B cell (primary cell): ENCODE results near the gene MIOX. TPM values are rescaled to one million over a fixed set of nuclear protein-coding genes. Genes with fewer than 3 reads are reported as not detected.
A peak's percentile ranks its signal among the peaks of the same experiment; 100 is the strongest.

ENCODE experiments used
- ATAC-seq: fragments of 200-7000 bp; cut with Tn5 transposase; one replicate; pipeline ENCODE4 v1.10.0; 2021; ENCODE audit warnings: low read depth, mild to moderate bottlenecking, moderate number of reproducible peaks, moderate library complexity
- CTCF ChIA-PET: fragments of 350-600 bp; sonication (Branson Sonifier 250); formaldehyde crosslinking; loops from one replicate; lab custom pipeline; 2021; ENCODE audit warnings: antibody characterized with exemption, inconsistent platforms; lab: Charles Lee
- POLR2A ChIA-PET: fragments of 350-600 bp; sonication (Branson Sonifier 250); formaldehyde crosslinking; loops from one replicate; lab custom pipeline; 2021; ENCODE audit warnings: antibody characterized with exemption; lab: Charles Lee
- DNase-seq: peaks from one replicate; pipeline ENCODE4 v3.0.0; 2013
- H2AFZ ChIP-seq: 2 replicates; pipeline ENCODE4 v1.6.1; 2012; ENCODE audit warnings: mild to moderate bottlenecking, low read depth, low read length; ENCODE audit not compliant: insufficient read depth, poor library complexity, severe bottlenecking
- H3K27ac ChIP-seq, 2 donors: 1 replicate in 1 of 2; 2 replicates in 1 of 2; pipeline ENCODE4 v1.5.1; 2012 to 2013; ENCODE audit warnings: low read length in 2 of 2, mild to moderate bottlenecking in 2 of 2, moderate library complexity in 1 of 2
- H3K27me3 ChIP-seq, 4 experiments: fragments of 200-600 bp in 1 of 4; sonication (generic) in 1 of 4; replicated peaks in 1 of 4; 1 replicate in 2 of 4; 2 replicates in 2 of 4; pipeline versions ENCODE4 v1.6.1 to v1.7.0; 2013 to 2016; ENCODE audit warnings: low read length in 3 of 4, mild to moderate bottlenecking in 2 of 4, mixed read lengths in 1 of 4, moderate library complexity in 1 of 4; ENCODE audit not compliant: insufficient read depth in 4 of 4, control insufficient read depth in 3 of 4; ENCODE audit errors: control extremely low read depth in 1 of 4
- H3K36me3 ChIP-seq, 2 experiments: replicated peaks in 1 of 2; 1 replicate in 1 of 2; 2 replicates in 1 of 2; pipeline versions ENCODE4 v1.6.1 to v1.7.1; 2013; ENCODE audit warnings: low read length in 1 of 2; ENCODE audit not compliant: insufficient read depth in 2 of 2, control insufficient read depth in 1 of 2; ENCODE audit errors: control extremely low read depth in 1 of 2, extremely low read depth in 1 of 2
- H3K4me1 ChIP-seq, 2 donors: fragments of 200-600 bp in 1 of 2; sonication (generic) in 1 of 2; 1 replicate in 1 of 2; 2 replicates in 1 of 2; pipeline versions ENCODE4 v1.5.1 to v1.6.1; 2013 to 2017; ENCODE audit warnings: low read length in 2 of 2; ENCODE audit not compliant: control insufficient read depth in 2 of 2, insufficient read depth in 2 of 2
- H3K4me2 ChIP-seq: replicated peaks from 2 replicates; pipeline ENCODE3; 2012; ENCODE audit warnings: mild to moderate bottlenecking, low read depth, low read length; ENCODE audit not compliant: poor library complexity, severe bottlenecking
- H3K4me3 ChIP-seq, 5 experiments: fragments of 200-600 bp in 1 of 5; sonication (generic) in 1 of 5; 1 replicate in 3 of 5; 2 replicates in 2 of 5; pipeline versions ENCODE4 v1.5.1 to v1.7.0; 2011 to 2016; ENCODE audit warnings: low read length in 4 of 5, mild to moderate bottlenecking in 4 of 5, low read depth in 2 of 5, control low read depth in 1 of 5, moderate library complexity in 1 of 5; ENCODE audit not compliant: insufficient read depth in 1 of 5; ENCODE audit errors: control extremely low read depth in 1 of 5, extremely low read depth in 1 of 5
- H3K79me2 ChIP-seq: fragments of 200-600 bp; sonication (generic); one replicate; pipeline ENCODE4 v1.6.0; 2016; ENCODE audit warnings: low read length; ENCODE audit not compliant: control insufficient read depth, insufficient read depth
- H3K9ac ChIP-seq: fragments of 200-600 bp; sonication (generic); 2 replicates; pipeline ENCODE4 v1.6.1; 2017; ENCODE audit warnings: mild to moderate bottlenecking, low read length, moderate library complexity
- H3K9me3 ChIP-seq, 3 donors: one replicate each; pipeline versions ENCODE4 v1.6.1 to v1.7.1; 2013; ENCODE audit warnings: low read length in 2 of 3; ENCODE audit not compliant: control insufficient read depth in 2 of 3, insufficient read depth in 1 of 3; ENCODE audit errors: control extremely low read depth in 1 of 3
- H4K20me1 ChIP-seq: 2 replicates; pipeline ENCODE4 v1.6.0; 2012; ENCODE audit warnings: mild to moderate bottlenecking, low read length; ENCODE audit not compliant: insufficient read depth, control insufficient read depth, poor library complexity, severe bottlenecking
- H3K27ac Mint-ChIP-seq: one replicate; pipeline ENCODE4 v1.8.0; 2021; ENCODE audit warnings: mixed read lengths
- H3K27me3 Mint-ChIP-seq: one replicate; pipeline ENCODE4 v1.8.0; 2021; ENCODE audit warnings: mixed read lengths
- H3K4me1 Mint-ChIP-seq: one replicate; pipeline ENCODE4 v1.8.0; 2021; ENCODE audit warnings: mixed read lengths
- H3K4me3 Mint-ChIP-seq: one replicate; pipeline ENCODE4 v1.8.0; 2021; ENCODE audit warnings: mixed read lengths
- H3K9me3 Mint-ChIP-seq: one replicate; pipeline ENCODE4 v1.8.0; 2022; ENCODE audit warnings: mixed read lengths; ENCODE audit not compliant: insufficient read depth
- EZH2 ChIP-seq: IDR thresholded peaks from 2 replicates; pipeline ENCODE4 v1.6.1; 2012; ENCODE audit warnings: borderline replicate concordance, low read depth, mild to moderate bottlenecking, moderate library complexity, low read length; ENCODE audit not compliant: insufficient read depth, poor library complexity, severe bottlenecking
- WGBS: methylation state at CpG from one replicate; pipeline ENCODE4 v1.1.5; 2013; ENCODE audit warnings: missing lambda C conversion rate; ENCODE audit not compliant: insufficient coverage; 5-methylcytosine and 5-hydroxymethylcytosine counted together
- intact Hi-C: fragments of 100-400 bp; cut with micrococcal nuclease; formaldehyde crosslinking; loops from one replicate; pipeline ENCODE4 v1.10.0; 2022
- polyA plus RNA-seq: library from polyadenylated mRNA; depleted of rRNA; stranded (reverse); fragments of >200 nt; gene quantifications from 2 replicates; pipeline ENCODE4 v1.2.3, GENCODE V29; 2012
- total RNA-seq, 2 donors: library from RNA; stranded (reverse); fragments of 120-200 nt in 1 of 2; gene quantifications; 1 replicate in 1 of 2; 2 replicates in 1 of 2; pipeline versions ENCODE4 v1.2.3 to v1.2.4, GENCODE V29; 2013 to 2022
- TF ChIP-seq, protein P1 (sequence below): fragments of 200-600 bp; IDR thresholded peaks from one replicate; pipeline ENCODE4 v1.8.0; 2022; ENCODE audit warnings: antibody characterized with exemption, mild to moderate bottlenecking

MIOX gene
- total and polyA plus RNA-seq, 2 donors (not counting 1 experiment from before 2014, with no cell fraction given), result 0.88 TPM; not detected in 1

GRCh38 chr22:50479721-50480120 is 6.9 kb upstream of the MIOX start:
- 53% methylated on average over 4 of the region's 11 CpGs for WGBS
- intact Hi-C loops, result loop anchor here (10.0 kb wide), 1 partner anchor 545 kb away; no protein-coding TSS in a partner anchor
- Histone ChIP-seq H3K79me2 (peaks cover 12% of the 10 kb centered on the region), H2AFZ (no peak overlapping the region), H3K4me2 (no peak overlapping the region), H3K4me1 (peaks cover 21 to 39% of the 10 kb centered on the region in 2 donors), H3K9me3 (peaks cover 0 to 3% (median 0%) of the 10 kb centered on the region in 3 donors), H3K27ac (no peak overlapping the region), H3K27me3 (peaks cover 0 to 26% (median 7%) of the 10 kb centered on the region in 4 experiments), H3K4me3 (no peak overlapping the region), H3K36me3 (no peaks in the 10 kb centered on the region), H3K9ac (no peak overlapping the region), H4K20me1 (peaks cover 5% of the 10 kb centered on the region)
- H3K27ac Mint-ChIP-seq, result no peak overlapping the region
- no peak for TF ChIP-seq EZH2
- TF ChIP-seq, protein P1, sequence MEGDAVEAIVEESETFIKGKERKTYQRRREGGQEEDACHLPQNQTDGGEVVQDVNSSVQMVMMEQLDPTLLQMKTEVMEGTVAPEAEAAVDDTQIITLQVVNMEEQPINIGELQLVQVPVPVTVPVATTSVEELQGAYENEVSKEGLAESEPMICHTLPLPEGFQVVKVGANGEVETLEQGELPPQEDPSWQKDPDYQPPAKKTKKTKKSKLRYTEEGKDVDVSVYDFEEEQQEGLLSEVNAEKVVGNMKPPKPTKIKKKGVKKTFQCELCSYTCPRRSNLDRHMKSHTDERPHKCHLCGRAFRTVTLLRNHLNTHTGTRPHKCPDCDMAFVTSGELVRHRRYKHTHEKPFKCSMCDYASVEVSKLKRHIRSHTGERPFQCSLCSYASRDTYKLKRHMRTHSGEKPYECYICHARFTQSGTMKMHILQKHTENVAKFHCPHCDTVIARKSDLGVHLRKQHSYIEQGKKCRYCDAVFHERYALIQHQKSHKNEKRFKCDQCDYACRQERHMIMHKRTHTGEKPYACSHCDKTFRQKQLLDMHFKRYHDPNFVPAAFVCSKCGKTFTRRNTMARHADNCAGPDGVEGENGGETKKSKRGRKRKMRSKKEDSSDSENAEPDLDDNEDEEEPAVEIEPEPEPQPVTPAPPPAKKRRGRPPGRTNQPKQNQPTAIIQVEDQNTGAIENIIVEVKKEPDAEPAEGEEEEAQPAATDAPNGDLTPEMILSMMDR, result no peak
- H3K4me3 Mint-ChIP-seq, result peak overlapping the region; percentile 81
- ChIA-PET CTCF (interaction anchor here (0.9 to 1.5 kb wide), 4 partner anchors 9 to 141 kb away, joined by 4 to 7 read pairs (median 5); no protein-coding TSS in a partner anchor), POLR2A (interaction anchor here (1.1 to 1.8 kb wide), 2 partner anchors 9 to 30 kb away, joined by 3 to 8 read pairs; no protein-coding TSS in a partner anchor)
- H3K4me1 Mint-ChIP-seq, result peaks cover 19% of the 10 kb centered on the region
- H3K27me3 Mint-ChIP-seq, result peaks cover 4% of the 10 kb centered on the region
- DNase-seq (no peak), ATAC-seq (no peak)
- no peaks in the 10 kb centered on the region for H3K9me3 Mint-ChIP-seq

GRCh38 chr22:50481045-50481439 is 5.6 kb upstream of the MIOX start:
- H3K27ac ChIP-seq, result no peak overlapping the region
- peak overlapping the region in 4 of 5 experiments; percentile 21 to 62 (median 51) for H3K4me3 ChIP-seq
- peak overlapping the region; percentile 75 for H3K4me3 Mint-ChIP-seq
- ChIA-PET POLR2A (interaction anchor here (0.8 to 1.1 kb wide), 2 partner anchors 11 to 31 kb away, joined by 3 read pairs; no protein-coding TSS in a partner anchor), CTCF (interaction anchor here (1.7 kb wide), 1 partner anchor 44 kb away, joined by 4 read pairs; the partner anchor contains the start of gene SCO2)
- DNase-seq (no peak), ATAC-seq (no peak)
- peak overlapping the region; percentile 61 for H3K9ac ChIP-seq
- peak overlapping the region; percentile 90 for H3K4me2 ChIP-seq
- 8% methylated on average over 45 of the region's 45 CpGs for WGBS
- no peaks in the 10 kb centered on the region for H3K9me3 Mint-ChIP-seq
- peaks cover 5% of the 10 kb centered on the region for H4K20me1 ChIP-seq
- intact Hi-C loops, result loop anchor here (1.0 kb wide), 1 partner anchor 11 kb away; no protein-coding TSS in a partner anchor
- H3K4me1 Mint-ChIP-seq, result peaks cover 23% of the 10 kb centered on the region
- H3K27me3 Mint-ChIP-seq, result peaks cover 4% of the 10 kb centered on the region
- H3K4me1 ChIP-seq, result peaks cover 16 to 31% of the 10 kb centered on the region in 2 donors
- peak overlapping the region; percentile 72 for H2AFZ ChIP-seq
- H3K27ac Mint-ChIP-seq, result no peak overlapping the region
- no peaks in the 10 kb centered on the region for H3K36me3 ChIP-seq
- H3K27me3 ChIP-seq, result peaks cover 0 to 26% (median 7%) of the 10 kb centered on the region in 4 experiments
- peaks cover 0 to 3% (median 0%) of the 10 kb centered on the region in 3 donors for H3K9me3 ChIP-seq
- TF ChIP-seq EZH2, result no peak
- TF ChIP-seq, protein P1, result no peak
- peaks cover 4% of the 10 kb centered on the region for H3K79me2 ChIP-seq
